ENCODE measurements around the gene LSM7.

Gene LSM7

GRCh38 chr19:2328401-2329148, at the start of gene LSM7, which contains the start of gene SPPL2B:
Gene LSM7 (minus strand): TSS chr19:2328586. CDS start chr19:2328566, 20 bp downstream.
Gene SPPL2B (plus strand): TSS chr19:2328684. CDS start chr19:2328710, 26 bp downstream.
- FAIRE-seq (no peak), DNase-seq (ENCODE audit: low spot score) (peak; percentile 77)

GRCh38 chr19:2376784-2377519, 48.6 kb upstream of the LSM7 start:
- FAIRE-seq (no peak), DNase-seq (ENCODE audit: low spot score) (no peak)

- FAIRE-seq (no peak), DNase-seq (ENCODE audit: low spot score) (no peak)
Observed at GRCh38 chr19:2375353-2376121, 47.2 kb upstream of the LSM7 start.

GRCh38 chr19:2374808-2375207, 46.4 kb upstream of the LSM7 start:
- FAIRE-seq (no peak), DNase-seq (ENCODE audit: low spot score) (no peak)

GRCh38 chr19:2372076-2372612, 43.8 kb upstream of the LSM7 start:
- no peak for FAIRE-seq
- DNase-seq (ENCODE audit: low spot score) = no peak

- no peak for FAIRE-seq
- peak; percentile 39 for DNase-seq (ENCODE audit: low spot score)
Observed at GRCh38 chr19:2371656-2372055, 43.3 kb upstream of the LSM7 start.

GRCh38 chr19:2365201-2365970, 37.0 kb upstream of the LSM7 start:
- FAIRE-seq = no peak
- DNase-seq (ENCODE audit: low spot score) = no peak

GRCh38 chr19:2363419-2363818, 35.0 kb upstream of the LSM7 start:
- DNase-seq (ENCODE audit: low spot score) = no peak
- FAIRE-seq = no peak

GRCh38 chr19:2362970-2363300, 34.5 kb upstream of the LSM7 start:
- no peak for DNase-seq (ENCODE audit: low spot score)
- no peak for FAIRE-seq

- DNase-seq (ENCODE audit: low spot score) (no peak), FAIRE-seq (no peak)
Observed at GRCh38 chr19:2362046-2362969, 33.9 kb upstream of the LSM7 start.

GRCh38 chr19:2361246-2362045, 33.1 kb upstream of the LSM7 start:
- DNase-seq (ENCODE audit: low spot score) = no peak
- no peak for FAIRE-seq

- DNase-seq (ENCODE audit: low spot score) (no peak), FAIRE-seq (no peak)
Observed at GRCh38 chr19:2360833-2361232, 32.4 kb upstream of the LSM7 start.

GRCh38 chr19:2359992-2360685, 31.8 kb upstream of the LSM7 start, which contains the start of gene TMPRSS9:
Gene TMPRSS9 (plus strand): TSS chr19:2360265. CDS start chr19:2389786, 29,521 bp downstream.
- DNase-seq (ENCODE audit: low spot score) = no peak
- FAIRE-seq = no peak

- FAIRE-seq (no peak), DNase-seq (ENCODE audit: low spot score) (no peak)
Observed at GRCh38 chr19:2358548-2359173, 30.3 kb upstream of the LSM7 start.

- DNase-seq (ENCODE audit: low spot score) (no peak), FAIRE-seq (no peak)
Observed at GRCh38 chr19:2357279-2358206, 29.2 kb upstream of the LSM7 start.

- FAIRE-seq = no peak
Observed at GRCh38 chr19:2356036-2356646, 27.8 kb upstream of the LSM7 start.

More at GRCh38 chr19:2356036-2356646, 27.8 kb upstream of the LSM7 start:
- DNase-seq (ENCODE audit: low spot score) = no peak

Measured in RCC 7860 (cell line).